ENCODE data around the gene GAL3ST3. TPM values are rescaled to one million over a fixed set of nuclear protein-coding genes. Genes with fewer than 3 reads are reported as not detected.

Gene GAL3ST3
- total and polyA plus RNA-seq, 2 experiments from 2014 or later, result 15.6 to 63.4 TPM

- peak within 1 kb of the TSS; percentile 99 for H3K4me2 ChIP-seq
- peaks cover 38% of the 10 kb centered on the region for H3K79me2 ChIP-seq (replicated peaks; ENCODE audit: insufficient read depth)
- TF ChIP-seq ZNF114 (CRISPR knock-in tag; IDR thresholded peaks at IDR 0.05), result no peak
- TF ChIP-seq POLR2AphosphoS5 (IDR thresholded peaks at IDR 0.05; ENCODE audit: low read depth), result peak; percentile 73
- no peak for TF ChIP-seq ZNF331 (CRISPR knock-in tag; IDR thresholded peaks at IDR 0.05; ENCODE audit: low read depth)
- TF ChIP-seq CREB1 (CRISPR knock-in tag; IDR thresholded peaks at IDR 0.05; ENCODE audit: low read depth), result peak; percentile 87
- peak; percentile 89 for TF ChIP-seq ETS1 (IDR thresholded peaks at IDR 0.05)
- TF ChIP-seq EZH2 (IDR thresholded peaks at IDR 0.05; ENCODE audit: low read depth, unreplicated experiment), result no peak
- no peak for TF ChIP-seq JUNB (IDR thresholded peaks at IDR 0.05; ENCODE audit: unreplicated experiment)
- no peak for TF ChIP-seq REST (IDR thresholded peaks at IDR 0.05; ENCODE audit: unreplicated experiment)
- no peaks in the 10 kb centered on the region for H3K27me3 ChIP-seq (ENCODE audit: insufficient read depth)
- peaks cover 23% of the 10 kb centered on the region for H3K36me3 ChIP-seq (ENCODE audit: insufficient read depth)
- Mint-ChIP-seq H3K27me3 (ENCODE audit: insufficient read depth, low read depth, poor library complexity) (peaks cover 17% of the 10 kb centered on the region), H3K27ac (peak within 1 kb of the TSS; percentile 98), H3K4me3 (peak within 1 kb of the TSS; percentile 98), H3K9me3 (no peaks in the 10 kb centered on the region; the same call in 2 of the 3 replicates), H3K4me1 (peaks cover 34% of the 10 kb centered on the region), H3K36me3 (ENCODE audit: low read depth) (peaks cover 42% of the 10 kb centered on the region)
- peak; percentile 98 for DNase-seq (ENCODE audit: low spot score)
- no peaks in the 10 kb centered on the region for H3K9me2 ChIP-seq (ENCODE audit: insufficient read depth)
- H3K4me3 ChIP-seq, result peak within 1 kb of the TSS; percentile 99
- peak within 1 kb of the TSS; percentile 92 for H2AFZ ChIP-seq
- peak; percentile 91 for ATAC-seq
- peak within 1 kb of the TSS; percentile 100 for H3K27ac ChIP-seq (ENCODE audit: low read depth)
- peaks cover 14% of the 10 kb centered on the region; the same call in 1 of the 2 replicates for H3F3A ChIP-seq (replicated peaks; ENCODE audit: low read depth)
- H4K20me1 ChIP-seq (replicated peaks; ENCODE audit: insufficient read depth), result peaks cover 21% of the 10 kb centered on the region
- peaks cover 24% of the 10 kb centered on the region for H3K4me1 ChIP-seq (ENCODE audit: insufficient read depth)
These were observed 3.1 kb upstream of the GAL3ST3 start, which contains the start of gene SF3B2 for GRCh38 chr11:66051766-66052663. TSS of gene SF3B2 (plus strand) at chr11:66052364. CDS start at chr11:66052385, 21 bp downstream.

GRCh38 chr11:66051371-66051765 lies 2.4 kb upstream of the GAL3ST3 start:
- DNase-seq (ENCODE audit: low spot score) (no peak), ATAC-seq (no peak)
- peak overlapping the region; percentile 69; the same call in 1 of the 2 replicates for H2AFZ ChIP-seq
- H3K9me3 Mint-ChIP-seq, result no peaks in the 10 kb centered on the region; the same call in 2 of the 3 replicates
- H3K27ac Mint-ChIP-seq, result peak overlapping the region; percentile 94
- H3K4me1 ChIP-seq (ENCODE audit: insufficient read depth), result peaks cover 24% of the 10 kb centered on the region
- peak overlapping the region; percentile 99 for H3K4me2 ChIP-seq
- H3K36me3 Mint-ChIP-seq (ENCODE audit: low read depth), result peaks cover 36% of the 10 kb centered on the region
- no peaks in the 10 kb centered on the region for H3K27me3 ChIP-seq (ENCODE audit: insufficient read depth)
- peaks cover 38% of the 10 kb centered on the region for H3K79me2 ChIP-seq (replicated peaks; ENCODE audit: insufficient read depth)
- peak overlapping the region; percentile 100 for H3K27ac ChIP-seq (ENCODE audit: low read depth)
- peaks cover 19% of the 10 kb centered on the region for H4K20me1 ChIP-seq (replicated peaks; ENCODE audit: insufficient read depth)
- peak overlapping the region; percentile 99 for H3K4me3 ChIP-seq
- H3K36me3 ChIP-seq (ENCODE audit: insufficient read depth), result peaks cover 16% of the 10 kb centered on the region
- H3F3A ChIP-seq (replicated peaks; ENCODE audit: low read depth), result peaks cover 14% of the 10 kb centered on the region; the same call in 1 of the 2 replicates
- peaks cover 17% of the 10 kb centered on the region for H3K27me3 Mint-ChIP-seq (ENCODE audit: insufficient read depth, low read depth, poor library complexity)
- no peaks in the 10 kb centered on the region for H3K9me2 ChIP-seq (ENCODE audit: insufficient read depth)
- peaks cover 37% of the 10 kb centered on the region for H3K4me1 Mint-ChIP-seq
- H3K4me3 Mint-ChIP-seq, result peak overlapping the region; percentile 98
- TF ChIP-seq REST (IDR thresholded peaks at IDR 0.05; ENCODE audit: unreplicated experiment) (no peak), EZH2phosphoT487 (IDR thresholded peaks at IDR 0.05; ENCODE audit: unreplicated experiment) (no peak), ZNF114 (CRISPR knock-in tag; IDR thresholded peaks at IDR 0.05) (no peak), JUNB (IDR thresholded peaks at IDR 0.05; ENCODE audit: unreplicated experiment) (no peak), STAT1 (IDR thresholded peaks at IDR 0.05; ENCODE audit: unreplicated experiment) (no peak)
- TF ChIP-seq, protein P1, sequence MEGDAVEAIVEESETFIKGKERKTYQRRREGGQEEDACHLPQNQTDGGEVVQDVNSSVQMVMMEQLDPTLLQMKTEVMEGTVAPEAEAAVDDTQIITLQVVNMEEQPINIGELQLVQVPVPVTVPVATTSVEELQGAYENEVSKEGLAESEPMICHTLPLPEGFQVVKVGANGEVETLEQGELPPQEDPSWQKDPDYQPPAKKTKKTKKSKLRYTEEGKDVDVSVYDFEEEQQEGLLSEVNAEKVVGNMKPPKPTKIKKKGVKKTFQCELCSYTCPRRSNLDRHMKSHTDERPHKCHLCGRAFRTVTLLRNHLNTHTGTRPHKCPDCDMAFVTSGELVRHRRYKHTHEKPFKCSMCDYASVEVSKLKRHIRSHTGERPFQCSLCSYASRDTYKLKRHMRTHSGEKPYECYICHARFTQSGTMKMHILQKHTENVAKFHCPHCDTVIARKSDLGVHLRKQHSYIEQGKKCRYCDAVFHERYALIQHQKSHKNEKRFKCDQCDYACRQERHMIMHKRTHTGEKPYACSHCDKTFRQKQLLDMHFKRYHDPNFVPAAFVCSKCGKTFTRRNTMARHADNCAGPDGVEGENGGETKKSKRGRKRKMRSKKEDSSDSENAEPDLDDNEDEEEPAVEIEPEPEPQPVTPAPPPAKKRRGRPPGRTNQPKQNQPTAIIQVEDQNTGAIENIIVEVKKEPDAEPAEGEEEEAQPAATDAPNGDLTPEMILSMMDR (conservative IDR thresholded peaks at IDR 0.05; ENCODE audit: low read depth in 2 of 2), result no peak
